GM21390 (cell line): ENCODE results near the gene IQUB.
"Not testable (repeated sequence)": the region's sequence is repeated elsewhere in the genome, so short reads cannot be mapped to it uniquely, and the experiment has no call there.

Experiments used
- ATAC-seq: cut with Tn5 transposase; IDR thresholded peaks from one replicate; pipeline ENCODE4 v1.9.1; 2021; ENCODE audit not compliant: unreplicated experiment

The IQUB gene

GRCh38 chr7:123494193-123494796 lies 40.1 kb downstream of the IQUB start:
- no peak for ATAC-seq

- no peak for ATAC-seq
Measured at GRCh38 chr7:123492485-123492884, 41.9 kb downstream of the IQUB start.

- ATAC-seq, result no peak
Measured at GRCh38 chr7:123485721-123486120, 48.7 kb downstream of the IQUB start.

GRCh38 chr7:123485187-123485586 lies 49.2 kb downstream of the IQUB start:
- no peak for ATAC-seq

- no peak for ATAC-seq
Measured at GRCh38 chr7:123484199-123484598, 50.2 kb downstream of the IQUB start.

- ATAC-seq, result no peak
Measured at GRCh38 chr7:123480107-123480506, 54.3 kb downstream of the IQUB start.

GRCh38 chr7:123478056-123478455 lies 56.3 kb downstream of the IQUB start:
- not testable (repeated sequence) for ATAC-seq

GRCh38 chr7:123472750-123473445 lies 61.5 kb downstream of the IQUB start:
- no peak for ATAC-seq

- ATAC-seq, result no peak
Measured at GRCh38 chr7:123472327-123472726, 62.1 kb downstream of the IQUB start.

- no peak for ATAC-seq
Measured at GRCh38 chr7:123468303-123468702, 66.1 kb downstream of the IQUB start.

GRCh38 chr7:123463890-123464289 lies 70.5 kb downstream of the IQUB start:
- ATAC-seq, result no peak

- ATAC-seq, result no peak
Measured at GRCh38 chr7:123460616-123461015, 73.8 kb downstream of the IQUB start.

- no peak for ATAC-seq
Measured at GRCh38 chr7:123455965-123456470, 78.4 kb downstream of the IQUB start.

GRCh38 chr7:123440101-123440548 lies 94.3 kb downstream of the IQUB start:
- ATAC-seq, result no peak

- no peak for ATAC-seq
Measured at GRCh38 chr7:123439191-123439590, 95.2 kb downstream of the IQUB start.

- ATAC-seq, result no peak
Measured at GRCh38 chr7:123437447-123437995, 96.9 kb downstream of the IQUB start.

- ATAC-seq, result no peak
Measured at GRCh38 chr7:123435080-123435700, 99.2 kb downstream of the IQUB start.

- no peak for ATAC-seq
Measured at GRCh38 chr7:123433665-123434064, 100.7 kb downstream of the IQUB start.

- no peak for ATAC-seq
Measured at GRCh38 chr7:123432601-123433000, 101.8 kb downstream of the IQUB start.

GRCh38 chr7:123431075-123431614 lies 103.2 kb downstream of the IQUB start:
- ATAC-seq, result no peak

GRCh38 chr7:123425246-123425645 lies 109.1 kb downstream of the IQUB start:
- no peak for ATAC-seq
